SJCRH30 (cell line): ENCODE results near the gene LIMS1. TPM values are rescaled to one million over a fixed set of nuclear protein-coding genes. Genes with fewer than 3 reads are reported as not detected.

ENCODE experiments used
- DNase-seq, 2 experiments: peaks; one replicate each; pipeline ENCODE4 v3.0.0-alpha.2; 2015 to 2020
- H3K27ac ChIP-seq: fragments of 250-450 bp; sonication (Bioruptor Pico); 2 replicates; pipeline ENCODE4 v1.5.1; 2020; ENCODE audit warnings: mild to moderate bottlenecking, moderate library complexity
- H3K27me3 ChIP-seq: fragments of 250-450 bp; sonication (Bioruptor Pico); 2 replicates; pipeline ENCODE4 v1.5.1; 2020; ENCODE audit warnings: mild to moderate bottlenecking, moderate library complexity
- H3K36me3 ChIP-seq: fragments of 250-450 bp; sonication (Bioruptor Pico); 2 replicates; pipeline ENCODE4 v1.5.1; 2020; ENCODE audit warnings: mild to moderate bottlenecking, moderate library complexity
- H3K4me1 ChIP-seq: fragments of 250-450 bp; sonication (Bioruptor Pico); 2 replicates; pipeline ENCODE4 v1.5.1; 2020; ENCODE audit warnings: mild to moderate bottlenecking, moderate library complexity
- H3K4me3 ChIP-seq: fragments of 250-450 bp; sonication (Bioruptor Pico); 2 replicates; pipeline ENCODE4 v1.5.1; 2020; ENCODE audit warnings: mild to moderate bottlenecking, moderate library complexity
- H3K9me3 ChIP-seq: fragments of 250-450 bp; sonication (Bioruptor Pico); replicated peaks from 2 replicates; pipeline ENCODE4 v1.5.1; 2020; ENCODE audit warnings: mild to moderate bottlenecking, moderate library complexity
- total RNA-seq: library from RNA; depleted of rRNA; stranded (reverse); fragments of >200 nt; shearing (Covaris generic); gene quantifications from 2 replicates; pipeline ENCODE4 v1.2.3, GENCODE V29; 2014

LIMS1 gene
- total RNA-seq, 1 experiment from 2014 or later, result 44.0 TPM

DNA sequence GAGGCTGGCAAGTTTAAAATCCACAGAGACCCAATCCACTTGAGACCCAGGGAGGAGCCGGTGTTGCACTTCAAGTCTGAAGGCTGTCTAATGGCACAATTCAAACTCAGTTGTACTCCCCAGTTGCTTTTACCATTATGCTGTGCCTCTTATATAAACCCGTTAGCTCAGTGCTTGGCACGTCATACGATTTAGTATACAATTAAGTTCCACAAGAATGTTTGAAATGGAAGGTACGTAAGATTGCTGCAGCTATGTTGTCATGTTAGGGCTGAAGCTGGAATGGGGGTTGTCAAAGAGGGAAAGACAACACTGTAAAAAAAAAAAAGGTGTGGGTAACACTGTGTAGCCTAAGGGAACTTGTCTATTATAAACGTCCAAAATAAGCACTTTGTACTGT lies 30.2 kb downstream of the LIMS1 start:
- Histone ChIP-seq H3K4me1 (0 out of 2 replicates have a peak, but pooled peaks cover 4% of the 10 kb centered on the region), H3K36me3 (no peaks in the 10 kb centered on the region; the same call in 1 of the 2 replicates), H3K27me3 (no peaks in the 10 kb centered on the region), H3K4me3 (no peak overlapping the region), H3K9me3 (no peaks in the 10 kb centered on the region), H3K27ac (no peak overlapping the region)
- no peak for DNase-seq

DNA sequence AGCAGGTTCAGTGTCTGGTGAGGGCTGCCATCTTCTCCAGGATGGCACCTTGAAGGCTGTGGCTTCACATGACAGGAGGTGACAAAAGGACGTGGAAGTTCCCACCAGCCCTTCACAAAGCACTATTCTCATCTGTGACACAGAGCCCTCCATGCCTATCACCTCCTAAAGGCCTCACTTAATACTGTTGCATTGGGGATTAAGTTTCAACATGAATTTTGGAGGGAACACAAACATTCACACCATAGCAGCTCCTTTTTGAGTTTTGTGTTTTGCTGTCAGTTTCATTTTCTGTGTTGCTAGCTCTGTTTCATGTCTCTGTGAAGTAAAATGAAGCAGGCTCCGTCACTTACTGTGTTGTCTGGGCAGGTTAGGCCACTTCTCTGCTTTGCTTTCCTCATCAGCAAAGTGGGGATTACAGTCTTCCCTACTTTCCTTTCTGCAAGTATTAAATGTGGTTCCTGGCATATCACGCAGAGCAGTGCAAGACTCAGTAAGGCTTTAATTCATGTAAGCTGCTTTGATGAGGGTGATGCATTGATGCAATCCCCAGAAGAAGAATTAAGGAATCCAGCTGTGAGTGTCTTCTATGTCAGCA lies 31.6 kb downstream of the LIMS1 start:
- no peak for DNase-seq
- no peak overlapping the region for H3K27ac ChIP-seq

DNA sequence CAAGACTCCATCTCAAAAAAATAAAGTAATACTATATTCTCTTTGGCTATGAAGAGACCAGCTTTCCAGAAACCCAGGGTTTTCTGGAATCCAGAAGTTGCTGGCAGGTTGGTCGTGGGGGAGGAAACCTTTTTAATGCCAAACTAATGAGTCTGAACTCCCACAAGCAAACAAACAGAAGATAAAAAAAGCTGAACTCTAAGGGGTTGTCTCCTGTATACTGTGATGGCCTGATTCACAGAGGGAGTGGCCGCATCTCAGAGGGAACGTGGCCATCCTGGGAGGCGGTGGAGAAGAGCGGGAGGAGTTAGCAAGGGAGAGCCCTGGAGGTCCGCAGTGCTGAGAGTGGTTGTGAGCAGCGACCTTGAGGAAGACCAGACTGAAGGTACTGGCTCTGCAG lies 36.1 kb downstream of the LIMS1 start:
- DNase-seq, result no peak
- Histone ChIP-seq H3K4me3 (no peak overlapping the region), H3K27me3 (no peaks in the 10 kb centered on the region), H3K9me3 (no peaks in the 10 kb centered on the region), H3K36me3 (no peaks in the 10 kb centered on the region), H3K27ac (no peak overlapping the region), H3K4me1 (peaks cover 21% of the 10 kb centered on the region)

More for the DNA sequence above, 31.6 kb downstream of the LIMS1 start:
- no peaks in the 10 kb centered on the region for H3K27me3 ChIP-seq
- no peak overlapping the region for H3K4me3 ChIP-seq
- H3K9me3 ChIP-seq, result no peaks in the 10 kb centered on the region
- no peaks in the 10 kb centered on the region; the same call in 1 of the 2 replicates for H3K36me3 ChIP-seq
- peaks cover 4% of the 10 kb centered on the region for H3K4me1 ChIP-seq

DNA sequence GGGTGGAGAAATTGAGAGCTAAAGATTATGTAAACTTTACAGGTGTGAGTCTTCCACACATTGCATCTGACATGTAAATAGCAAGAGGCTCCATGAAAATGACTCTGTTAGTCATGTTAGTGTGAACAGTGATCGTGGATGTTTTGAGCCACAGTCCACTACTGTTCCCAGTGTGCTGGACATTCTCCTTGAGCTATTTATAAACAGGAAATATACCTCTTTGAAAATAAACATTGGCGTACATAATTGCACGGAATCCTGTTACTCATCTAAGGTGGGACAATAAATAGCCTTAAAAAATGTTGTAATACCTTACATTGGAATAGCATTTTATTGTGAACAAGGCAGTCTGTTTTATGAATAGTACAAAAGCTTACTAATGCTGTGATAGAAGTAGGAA lies 37.0 kb downstream of the LIMS1 start:
- H3K36me3 ChIP-seq, result no peaks in the 10 kb centered on the region
- no peaks in the 10 kb centered on the region for H3K9me3 ChIP-seq
- DNase-seq, result no peak
- H3K27me3 ChIP-seq, result no peaks in the 10 kb centered on the region
- no peak overlapping the region for H3K27ac ChIP-seq
- H3K4me1 ChIP-seq, result peaks cover 25% of the 10 kb centered on the region
- no peak overlapping the region for H3K4me3 ChIP-seq

DNA sequence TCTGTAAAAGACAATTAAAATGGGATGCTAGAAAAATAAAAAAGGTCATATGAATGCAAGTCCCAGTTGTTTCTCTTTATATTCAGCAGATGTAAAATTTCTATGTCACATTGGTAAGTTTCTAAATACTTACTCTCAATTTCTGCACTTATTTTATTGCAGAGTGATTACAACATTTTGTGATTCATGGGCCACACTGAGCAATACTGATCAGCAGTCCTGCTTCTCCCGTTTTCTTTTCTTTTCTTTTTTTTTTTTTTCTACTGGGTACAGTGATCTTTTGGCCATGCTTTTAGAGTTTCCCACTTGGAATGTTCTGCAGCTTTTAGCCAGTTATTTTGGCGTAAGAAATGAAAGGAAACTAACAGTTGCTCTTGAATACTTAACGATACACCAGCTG lies 38.8 kb downstream of the LIMS1 start:
- no peak overlapping the region for H3K27ac ChIP-seq
- H3K9me3 ChIP-seq, result no peaks in the 10 kb centered on the region
- peaks cover 25% of the 10 kb centered on the region for H3K4me1 ChIP-seq
- H3K27me3 ChIP-seq, result no peaks in the 10 kb centered on the region
- no peaks in the 10 kb centered on the region for H3K36me3 ChIP-seq
- no peak for DNase-seq
- no peak overlapping the region for H3K4me3 ChIP-seq

DNA sequence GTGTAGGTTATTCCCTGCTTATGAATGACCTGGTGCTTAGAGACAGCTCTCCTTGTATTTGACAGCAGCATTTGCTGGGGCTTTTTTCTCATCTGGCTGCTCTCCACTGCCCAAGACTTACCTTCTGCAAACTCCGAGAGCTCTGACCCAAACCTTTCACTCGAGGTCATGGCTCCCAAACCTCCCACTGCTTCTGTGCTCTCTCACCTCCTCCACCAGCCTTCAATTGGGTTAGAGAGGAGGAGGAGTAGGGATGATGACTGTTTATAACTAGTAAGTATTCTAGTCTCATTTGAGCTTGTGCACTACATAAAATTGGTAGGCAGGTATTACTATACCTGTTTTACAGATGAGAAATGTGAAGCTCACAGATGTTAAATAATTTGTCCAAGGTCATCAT lies 40.1 kb downstream of the LIMS1 start:
- H3K36me3 ChIP-seq, result no peaks in the 10 kb centered on the region
- H3K4me3 ChIP-seq, result no peak overlapping the region
- H3K27me3 ChIP-seq, result no peaks in the 10 kb centered on the region
- H3K4me1 ChIP-seq, result peaks cover 27% of the 10 kb centered on the region
- no peak for DNase-seq
- no peak overlapping the region for H3K27ac ChIP-seq
- H3K9me3 ChIP-seq, result no peaks in the 10 kb centered on the region

DNA sequence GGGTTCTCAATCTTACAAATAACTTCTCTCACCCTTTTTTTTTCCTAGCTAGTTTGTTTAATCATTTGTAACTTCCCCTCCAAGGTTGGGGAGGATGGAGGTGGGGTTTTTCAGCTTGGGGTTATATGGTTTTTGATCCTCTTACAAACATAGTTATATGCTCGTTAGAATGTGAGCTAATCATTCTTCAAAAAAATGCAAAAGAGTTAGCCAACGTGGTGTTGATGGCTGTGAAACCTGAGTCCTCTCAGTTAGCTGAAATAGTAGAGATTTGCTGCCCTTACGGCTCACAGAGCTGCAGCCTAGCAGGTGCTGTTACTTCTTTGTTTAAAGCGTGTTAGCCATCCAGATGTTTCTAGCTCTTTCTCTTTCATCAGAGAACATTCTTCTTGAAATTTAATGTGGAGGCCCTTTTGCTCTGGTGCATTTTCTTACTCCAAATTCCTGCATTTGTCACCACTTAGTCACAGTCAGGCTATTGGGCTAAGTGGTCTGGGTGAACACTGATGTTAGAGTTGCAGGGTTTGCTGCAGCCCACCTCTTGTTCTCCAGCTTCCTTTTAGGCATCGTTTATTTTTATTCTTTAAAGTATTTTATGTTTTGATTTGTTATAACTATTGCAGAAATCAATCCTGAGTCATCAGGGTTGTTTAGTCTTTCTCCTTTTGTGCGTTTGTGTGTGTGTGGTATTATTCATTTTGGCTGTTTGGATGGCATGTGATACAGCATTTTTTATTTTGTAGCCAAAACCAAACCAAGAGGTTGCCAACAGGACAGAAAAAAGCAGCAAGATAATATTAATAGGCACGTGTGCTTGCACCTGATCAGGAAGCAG lies 41.1 kb downstream of the LIMS1 start:
- Histone ChIP-seq H3K9me3 (no peaks in the 10 kb centered on the region), H3K36me3 (no peaks in the 10 kb centered on the region), H3K27ac (peak overlapping the region; percentile 6; the same call in 1 of the 2 replicates), H3K4me1 (peaks cover 33% of the 10 kb centered on the region), H3K4me3 (no peak overlapping the region), H3K27me3 (no peaks in the 10 kb centered on the region)
- peak in 1 of 2 experiments; percentile 38 for DNase-seq

DNA sequence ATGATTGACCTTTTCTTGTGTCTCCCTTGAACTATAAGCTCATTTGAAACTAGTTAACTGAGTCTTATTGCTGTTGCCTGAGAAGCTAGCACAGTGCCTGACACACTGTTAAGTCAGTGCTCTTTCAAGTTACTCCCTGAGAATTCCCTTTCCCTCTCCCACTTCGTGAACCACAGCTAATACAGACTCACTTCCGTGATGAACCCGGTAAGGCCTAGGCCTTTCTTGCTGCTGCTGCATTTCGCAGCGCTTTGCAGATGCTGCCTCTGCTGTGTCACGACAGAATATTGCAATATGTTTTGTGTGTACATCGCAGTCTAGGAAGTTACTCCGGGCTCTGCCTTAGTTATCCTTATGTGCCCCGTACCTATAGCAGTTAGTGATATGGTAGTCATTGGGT lies 42.8 kb downstream of the LIMS1 start:
- peaks cover 21% of the 10 kb centered on the region for H3K4me1 ChIP-seq
- no peak overlapping the region for H3K4me3 ChIP-seq
- no peaks in the 10 kb centered on the region for H3K9me3 ChIP-seq
- H3K36me3 ChIP-seq, result no peaks in the 10 kb centered on the region
- H3K27ac ChIP-seq, result no peak overlapping the region
- no peaks in the 10 kb centered on the region for H3K27me3 ChIP-seq
- no peak for DNase-seq

DNA sequence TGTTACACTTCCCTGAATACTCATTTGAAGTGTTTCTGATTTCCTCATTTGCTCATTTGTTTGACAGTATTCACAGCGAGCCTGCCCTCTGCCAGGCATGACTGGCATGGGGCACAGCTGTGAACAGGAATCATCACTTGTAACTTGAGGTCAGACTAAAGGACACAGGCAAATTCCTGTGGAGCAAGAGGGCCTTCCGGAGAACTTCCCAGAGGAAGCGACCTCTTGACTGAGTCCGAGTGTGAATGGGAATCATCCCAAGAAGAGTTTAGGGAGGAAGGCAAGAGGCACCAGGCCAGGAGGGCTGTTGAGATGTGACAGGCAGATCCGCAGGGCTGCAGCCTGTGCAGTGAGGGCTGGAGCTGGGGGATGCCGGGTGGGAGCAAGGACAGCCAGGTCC lies 45.4 kb downstream of the LIMS1 start:
- peak; percentile 35 to 55 for DNase-seq
- Histone ChIP-seq H3K27ac (no peak overlapping the region), H3K4me1 (peaks cover 20% of the 10 kb centered on the region)

DNA sequence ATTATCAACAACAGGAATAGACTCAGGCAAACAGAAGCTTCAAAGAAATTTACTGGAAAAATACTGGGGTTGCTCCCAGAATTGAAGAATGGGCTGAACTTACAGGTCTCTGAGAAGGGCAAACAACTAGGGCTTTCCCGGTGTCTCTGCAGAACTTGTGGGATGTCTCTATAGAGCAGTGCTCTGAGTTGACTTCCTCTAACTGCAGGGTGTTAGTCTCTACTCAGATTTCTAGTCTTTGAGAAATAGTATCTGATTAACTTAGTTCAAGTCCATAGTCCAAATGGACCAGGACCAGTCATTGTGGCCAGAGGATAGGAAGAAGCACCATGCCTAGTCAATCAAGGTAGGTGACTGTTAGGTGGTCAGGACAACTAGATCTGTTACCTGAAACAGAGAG lies 45.8 kb downstream of the LIMS1 start:
- H3K36me3 ChIP-seq, result no peaks in the 10 kb centered on the region
- DNase-seq, result no peak
- H3K4me3 ChIP-seq, result no peak overlapping the region
- no peak overlapping the region for H3K27ac ChIP-seq
- H3K9me3 ChIP-seq, result no peaks in the 10 kb centered on the region
- peaks cover 15% of the 10 kb centered on the region for H3K4me1 ChIP-seq
- no peaks in the 10 kb centered on the region for H3K27me3 ChIP-seq

More for the DNA sequence above, 45.4 kb downstream of the LIMS1 start:
- no peaks in the 10 kb centered on the region for H3K27me3 ChIP-seq
- H3K4me3 ChIP-seq, result no peak overlapping the region
- no peaks in the 10 kb centered on the region for H3K9me3 ChIP-seq
- no peaks in the 10 kb centered on the region for H3K36me3 ChIP-seq

DNA sequence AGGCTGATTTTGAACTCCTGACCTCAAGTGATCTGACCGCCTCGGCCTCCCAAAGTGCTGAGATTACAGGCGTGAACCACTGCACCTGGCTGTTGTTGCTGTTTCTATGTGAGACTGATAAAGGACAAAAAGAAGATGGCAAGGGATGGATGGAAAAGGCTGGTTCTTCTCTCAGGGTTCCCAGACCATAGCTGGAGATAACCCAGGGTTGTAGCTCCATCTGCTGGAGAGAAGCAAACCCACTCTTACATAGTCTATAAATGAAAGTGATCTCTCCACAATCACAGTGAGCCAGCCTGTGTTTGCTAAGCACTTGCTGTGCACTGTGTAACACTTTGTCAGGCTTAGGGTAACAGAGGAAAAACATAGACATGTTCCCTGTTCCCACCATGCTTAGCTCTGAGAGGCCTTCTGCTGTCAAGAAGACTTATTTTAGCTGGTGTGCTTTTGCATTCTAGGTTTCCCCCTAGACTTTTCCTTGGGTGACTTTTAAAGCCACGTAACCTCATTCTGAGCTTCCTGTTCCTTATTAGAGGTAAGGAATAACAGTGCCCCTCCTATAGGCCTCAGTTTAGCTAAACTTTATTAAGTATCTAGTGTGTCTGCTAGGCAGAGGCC lies 49.7 kb downstream of the LIMS1 start:
- DNase-seq, result peak; percentile 62 to 88
- H3K27me3 ChIP-seq, result no peaks in the 10 kb centered on the region
- no peak overlapping the region for H3K4me3 ChIP-seq
- H3K36me3 ChIP-seq, result no peaks in the 10 kb centered on the region
- no peaks in the 10 kb centered on the region for H3K9me3 ChIP-seq
- H3K4me1 ChIP-seq, result peaks cover 29% of the 10 kb centered on the region
- H3K27ac ChIP-seq, result no peak overlapping the region

DNA sequence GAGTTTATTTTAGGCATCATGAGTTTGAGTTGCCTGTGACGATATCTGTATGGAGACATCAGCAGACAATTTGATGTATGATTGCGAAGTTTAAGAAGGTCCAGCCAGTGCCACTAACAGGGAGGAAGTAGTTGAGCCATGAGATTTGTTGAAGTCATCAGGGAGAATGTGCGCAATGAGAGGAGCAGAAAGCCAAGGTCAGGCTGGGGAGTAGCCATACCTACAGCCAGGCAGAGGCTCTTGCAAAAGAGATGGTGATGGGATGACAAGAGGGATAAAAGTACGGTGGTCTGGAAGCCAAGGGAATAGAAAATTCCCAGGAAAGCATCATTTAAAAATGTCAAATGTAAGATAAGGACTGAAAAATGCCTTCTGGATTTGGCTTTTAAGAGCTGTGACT lies 51.2 kb downstream of the LIMS1 start:
- no peak for DNase-seq
- H3K27ac ChIP-seq, result no peak overlapping the region
- H3K9me3 ChIP-seq, result no peaks in the 10 kb centered on the region
- H3K4me1 ChIP-seq, result peaks cover 21% of the 10 kb centered on the region
- H3K27me3 ChIP-seq, result no peaks in the 10 kb centered on the region
- no peak overlapping the region for H3K4me3 ChIP-seq
- H3K36me3 ChIP-seq, result no peaks in the 10 kb centered on the region

DNA sequence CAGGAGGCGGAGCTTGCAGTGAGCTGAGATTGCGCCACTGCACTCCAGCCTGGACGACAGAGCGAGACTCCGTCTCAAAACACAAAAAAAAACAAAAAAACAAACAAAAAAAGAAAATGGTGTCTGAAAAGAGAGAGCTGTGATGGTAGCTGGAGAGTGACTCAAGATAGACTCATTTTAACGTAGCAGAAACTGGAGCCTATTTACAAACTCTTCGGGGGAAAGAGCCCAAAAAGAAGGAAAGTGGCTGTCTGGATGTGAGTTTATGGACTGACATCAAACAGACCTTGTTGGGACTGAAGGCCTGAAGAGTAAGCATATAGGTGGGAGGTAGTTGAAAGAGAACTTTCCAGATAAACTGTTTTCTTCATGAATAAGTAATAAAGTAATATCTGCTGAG lies 51.8 kb downstream of the LIMS1 start:
- Histone ChIP-seq H3K9me3 (no peaks in the 10 kb centered on the region), H3K4me1 (peaks cover 21% of the 10 kb centered on the region), H3K27me3 (no peaks in the 10 kb centered on the region), H3K4me3 (no peak overlapping the region), H3K27ac (peak overlapping the region; percentile 34; the same call in 1 of the 2 replicates), H3K36me3 (no peaks in the 10 kb centered on the region)
- DNase-seq, result no peak

DNA sequence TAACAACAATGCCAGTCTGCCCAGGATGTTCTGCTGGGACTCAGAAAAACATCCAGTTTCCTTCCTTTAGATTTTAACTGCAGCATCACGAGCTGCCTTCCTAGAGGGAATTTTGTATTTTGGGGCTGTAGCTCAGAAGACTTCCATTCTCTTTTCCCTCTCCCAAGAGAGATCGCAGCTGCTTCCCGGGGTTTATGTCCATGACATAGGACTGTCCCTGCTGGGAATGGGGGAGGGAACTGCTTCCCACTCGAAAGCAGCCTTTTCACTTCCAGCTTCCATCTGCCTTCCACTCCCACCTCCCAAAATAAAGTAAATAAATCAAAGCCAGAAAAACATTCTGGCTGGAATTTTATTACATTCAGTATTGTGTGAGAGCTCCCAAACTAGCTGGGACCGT lies 52.4 kb downstream of the LIMS1 start:
- peak overlapping the region; percentile 34 for H3K27ac ChIP-seq
- no peak overlapping the region for H3K4me3 ChIP-seq
- H3K27me3 ChIP-seq, result no peaks in the 10 kb centered on the region
- DNase-seq, result peak; percentile 74 to 81
- H3K9me3 ChIP-seq, result no peaks in the 10 kb centered on the region
- no peaks in the 10 kb centered on the region for H3K36me3 ChIP-seq
- H3K4me1 ChIP-seq, result peaks cover 21% of the 10 kb centered on the region

DNA sequence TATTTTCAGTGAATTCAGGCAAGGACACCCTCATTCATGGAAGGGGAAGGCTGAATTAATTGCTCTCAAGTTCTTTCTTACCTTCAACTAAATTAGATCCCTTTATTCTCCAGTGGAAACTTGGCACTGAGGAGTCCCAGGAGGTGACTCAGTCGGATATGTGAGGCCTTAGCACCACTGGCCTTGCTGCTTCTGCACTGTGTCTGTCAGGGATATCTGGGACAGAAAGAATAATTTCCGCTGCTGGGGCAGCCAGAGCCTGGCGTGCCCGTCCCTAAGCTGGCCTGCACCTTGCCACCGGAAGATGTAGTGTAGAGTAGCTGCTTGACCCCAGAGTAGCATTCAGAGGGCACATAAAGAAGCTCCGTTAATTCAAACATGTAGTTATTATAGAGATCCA lies 53.4 kb downstream of the LIMS1 start:
- peak in 1 of 2 experiments; percentile 57 for DNase-seq
- no peaks in the 10 kb centered on the region for H3K36me3 ChIP-seq
- no peaks in the 10 kb centered on the region for H3K27me3 ChIP-seq
- H3K4me1 ChIP-seq, result peaks cover 23% of the 10 kb centered on the region
- H3K9me3 ChIP-seq, result no peaks in the 10 kb centered on the region
- no peak overlapping the region for H3K27ac ChIP-seq
- H3K4me3 ChIP-seq, result no peak overlapping the region
